ENCODE results near the gene PLEKHF1.

DNA sequence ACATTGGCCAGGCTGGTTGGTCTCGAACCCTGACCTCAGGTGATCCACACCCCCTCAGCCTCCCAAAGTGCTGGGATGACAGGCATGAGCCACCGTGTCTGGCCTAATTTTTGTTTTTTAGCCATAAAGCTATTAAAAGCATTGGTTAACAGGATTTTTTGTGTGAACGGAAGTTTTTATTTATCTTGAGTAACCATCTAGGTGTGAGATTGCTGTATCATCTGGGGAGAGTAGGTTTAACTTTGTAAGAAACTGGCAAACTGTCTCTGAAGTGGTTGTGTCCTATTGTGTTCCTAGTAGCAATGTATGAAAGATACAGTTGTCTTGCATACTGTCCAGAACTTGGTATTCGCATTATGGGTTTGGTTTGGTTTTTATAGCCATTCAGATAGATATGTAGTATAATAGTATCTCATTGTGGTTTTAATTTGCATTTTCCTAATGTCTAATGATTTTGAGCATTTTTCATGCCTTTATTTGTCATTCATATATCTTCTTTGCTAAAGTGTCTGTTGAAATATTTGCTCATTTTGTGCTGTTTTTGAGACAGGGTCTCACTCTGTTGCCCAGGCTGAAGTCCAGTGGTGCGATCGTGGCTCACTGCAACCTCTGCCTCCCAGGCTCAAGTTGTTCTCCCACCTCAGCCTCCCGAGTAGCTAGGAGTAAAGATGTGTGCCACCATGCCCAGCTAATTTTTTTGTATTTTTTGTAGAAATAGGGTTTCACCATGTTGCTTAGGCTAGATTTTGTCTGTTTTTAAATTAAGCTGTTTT, 13.5 kb upstream of the PLEKHF1 start:
- TF ChIP-seq, protein P1, sequence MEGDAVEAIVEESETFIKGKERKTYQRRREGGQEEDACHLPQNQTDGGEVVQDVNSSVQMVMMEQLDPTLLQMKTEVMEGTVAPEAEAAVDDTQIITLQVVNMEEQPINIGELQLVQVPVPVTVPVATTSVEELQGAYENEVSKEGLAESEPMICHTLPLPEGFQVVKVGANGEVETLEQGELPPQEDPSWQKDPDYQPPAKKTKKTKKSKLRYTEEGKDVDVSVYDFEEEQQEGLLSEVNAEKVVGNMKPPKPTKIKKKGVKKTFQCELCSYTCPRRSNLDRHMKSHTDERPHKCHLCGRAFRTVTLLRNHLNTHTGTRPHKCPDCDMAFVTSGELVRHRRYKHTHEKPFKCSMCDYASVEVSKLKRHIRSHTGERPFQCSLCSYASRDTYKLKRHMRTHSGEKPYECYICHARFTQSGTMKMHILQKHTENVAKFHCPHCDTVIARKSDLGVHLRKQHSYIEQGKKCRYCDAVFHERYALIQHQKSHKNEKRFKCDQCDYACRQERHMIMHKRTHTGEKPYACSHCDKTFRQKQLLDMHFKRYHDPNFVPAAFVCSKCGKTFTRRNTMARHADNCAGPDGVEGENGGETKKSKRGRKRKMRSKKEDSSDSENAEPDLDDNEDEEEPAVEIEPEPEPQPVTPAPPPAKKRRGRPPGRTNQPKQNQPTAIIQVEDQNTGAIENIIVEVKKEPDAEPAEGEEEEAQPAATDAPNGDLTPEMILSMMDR (IDR thresholded peaks at IDR 0.05; ENCODE audit: borderline replicate concordance, extremely low read depth, low read length, poor library complexity, severe bottlenecking), result no peak
- no peak for TF ChIP-seq EZH2 (IDR thresholded peaks at IDR 0.05; ENCODE audit: borderline replicate concordance, low read depth, low read length, severe bottlenecking)

Data from DND-41 (cell line).